Fibroblast of the conjunctiva (primary cell): Measurements from ENCODE around the gene TMC1.

Source experiments
- DNase-seq: peaks from one replicate; pipeline ENCODE4 v3.0.0-alpha.2; 2010; ENCODE audit warnings: low read depth

Gene TMC1

GRCh38 chr9:72681283-72681630 lies 159.8 kb downstream of the TMC1 start:
- DNase-seq: no peak

- DNase-seq: no peak
Observed at GRCh38 chr9:72684615-72685014, 163.2 kb downstream of the TMC1 start.

DNA sequence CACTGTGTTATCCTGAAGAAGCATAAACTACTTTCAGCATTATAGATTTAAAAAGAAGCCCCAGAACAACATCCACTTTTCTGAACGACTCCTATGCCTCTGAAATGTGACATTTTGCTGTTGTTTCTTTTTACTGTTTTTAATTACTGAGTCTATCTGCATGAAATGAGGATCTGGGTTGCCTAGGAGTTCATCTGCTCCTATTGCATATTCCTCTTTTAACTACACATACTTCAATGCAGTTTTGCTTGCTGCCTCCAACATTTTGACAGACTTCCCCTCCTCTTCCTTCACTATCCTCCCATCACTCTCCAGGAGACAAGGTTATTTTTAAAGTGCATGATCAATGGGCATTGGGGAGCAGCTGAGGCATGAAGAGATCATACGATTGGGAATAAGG lies 164.5 kb downstream of the TMC1 start:
- DNase-seq: no peak

GRCh38 chr9:72687331-72687730 lies 165.9 kb downstream of the TMC1 start:
- no peak for DNase-seq

GRCh38 chr9:72691671-72692070 lies 170.3 kb downstream of the TMC1 start:
- no peak for DNase-seq

DNA sequence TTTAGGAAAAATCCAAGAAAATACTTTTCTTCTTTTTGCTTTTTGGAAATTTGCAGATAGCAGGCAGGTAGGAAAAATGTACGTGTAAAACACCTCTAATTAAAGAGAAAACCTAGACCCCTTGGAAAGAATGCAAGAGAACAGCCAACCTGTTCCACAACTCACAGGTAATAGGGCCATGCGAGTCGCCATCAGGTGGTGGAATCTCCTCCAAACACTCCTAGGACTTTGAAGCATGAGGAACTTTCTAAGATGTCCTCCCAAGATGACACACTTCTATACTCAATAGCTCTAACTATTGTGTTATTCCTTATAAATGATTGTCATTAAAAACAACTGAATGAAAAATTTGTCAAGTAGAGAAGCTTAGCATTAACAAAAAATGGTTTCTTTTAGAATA lies 174.0 kb downstream of the TMC1 start:
- no peak for DNase-seq

DNA sequence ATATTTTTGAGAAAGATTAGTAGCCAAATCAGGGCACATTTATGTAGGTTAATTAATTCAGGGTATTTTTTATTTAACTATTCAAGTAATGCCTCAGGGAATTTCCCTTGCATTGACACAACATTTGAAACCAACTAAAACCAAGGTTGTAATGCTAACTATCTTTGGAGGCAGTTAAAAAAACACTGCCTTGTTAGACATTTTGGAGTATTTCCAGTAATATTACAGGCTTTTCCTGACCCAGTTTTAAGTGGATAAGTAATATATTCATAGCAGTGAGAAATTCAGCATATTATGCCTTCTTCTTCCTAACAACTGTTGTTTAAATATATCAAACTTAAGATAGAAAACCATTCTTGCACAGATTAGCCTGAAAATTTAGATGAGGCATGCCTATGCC lies 175.1 kb downstream of the TMC1 start:
- DNase-seq: no peak

- no peak for DNase-seq
Observed at GRCh38 chr9:72701510-72701909, 180.1 kb downstream of the TMC1 start.

- no peak for DNase-seq
Observed at GRCh38 chr9:72703574-72703973, 182.2 kb downstream of the TMC1 start.

DNA sequence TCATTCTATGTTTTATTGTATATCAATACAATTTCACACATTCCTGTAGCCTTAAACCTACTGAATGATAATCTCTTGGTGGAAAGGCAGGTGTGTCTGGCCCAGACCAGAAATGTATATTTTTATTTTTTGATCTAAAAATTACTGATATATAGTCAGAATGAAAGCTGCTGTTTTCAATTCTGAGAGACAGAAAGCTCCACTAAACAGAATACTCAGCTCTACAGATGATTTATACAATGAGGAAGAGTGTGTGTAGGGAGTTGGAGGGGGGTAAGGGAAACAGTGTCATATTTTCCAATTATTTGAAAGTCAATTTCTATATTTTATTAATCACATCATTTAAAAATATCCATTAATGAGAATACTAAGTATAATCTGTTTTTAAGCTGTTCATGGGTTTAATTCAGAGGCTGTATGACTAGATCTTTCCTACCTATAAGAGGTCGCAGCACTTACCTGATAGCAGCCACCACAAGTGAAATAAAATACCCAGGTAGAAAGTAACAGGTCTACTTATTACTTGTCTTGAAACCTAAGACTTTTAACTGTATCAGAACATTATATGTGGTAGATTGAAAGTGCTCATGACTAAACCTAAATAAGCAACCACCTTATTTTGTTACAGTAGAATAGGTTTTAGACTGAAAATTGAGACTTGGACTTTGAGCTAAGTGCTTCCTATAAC lies 183.4 kb downstream of the TMC1 start:
- DNase-seq: no peak

DNA sequence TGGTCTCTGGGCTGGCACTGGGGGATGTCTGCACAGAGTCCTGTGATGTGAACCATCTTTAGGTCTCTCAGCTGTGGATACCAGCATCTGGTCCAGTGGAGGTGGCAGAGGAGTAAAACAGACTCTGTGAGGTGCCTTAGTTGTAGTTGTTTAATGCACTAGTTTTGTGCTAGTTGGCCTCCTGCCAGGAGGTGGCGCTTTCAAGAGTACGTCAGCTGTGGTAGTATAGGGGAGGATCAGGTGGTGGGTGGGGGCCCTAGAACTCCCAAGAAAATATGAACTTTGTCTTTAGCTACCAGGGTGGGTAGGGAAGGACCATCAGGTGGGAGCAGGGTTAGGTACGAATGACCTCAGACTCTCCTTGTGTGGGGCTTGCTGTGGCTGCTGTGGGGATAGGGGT lies 197.1 kb downstream of the TMC1 start:
- no peak for DNase-seq

DNA sequence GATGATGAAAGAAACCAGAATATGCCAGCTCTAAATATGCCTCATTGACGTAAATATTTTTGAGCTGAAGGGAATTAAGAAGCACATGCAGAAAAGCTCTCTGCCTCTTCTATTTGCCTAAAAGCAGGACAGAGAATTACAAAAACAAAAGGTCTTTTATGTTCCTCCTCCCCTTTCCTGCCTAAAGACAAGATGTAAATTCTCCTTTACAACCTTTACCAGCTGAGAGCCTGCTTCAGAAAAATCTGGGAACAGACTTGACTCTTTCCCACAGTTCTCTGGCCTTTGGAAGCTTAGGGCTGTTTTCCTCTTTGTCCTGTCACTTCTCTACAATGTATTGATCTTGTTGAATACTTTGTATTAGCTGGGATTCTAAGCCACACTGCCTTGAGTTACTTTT lies 199.7 kb downstream of the TMC1 start:
- no peak for DNase-seq

- no peak for DNase-seq
Observed at GRCh38 chr9:72726947-72727346, 205.5 kb downstream of the TMC1 start.

DNA sequence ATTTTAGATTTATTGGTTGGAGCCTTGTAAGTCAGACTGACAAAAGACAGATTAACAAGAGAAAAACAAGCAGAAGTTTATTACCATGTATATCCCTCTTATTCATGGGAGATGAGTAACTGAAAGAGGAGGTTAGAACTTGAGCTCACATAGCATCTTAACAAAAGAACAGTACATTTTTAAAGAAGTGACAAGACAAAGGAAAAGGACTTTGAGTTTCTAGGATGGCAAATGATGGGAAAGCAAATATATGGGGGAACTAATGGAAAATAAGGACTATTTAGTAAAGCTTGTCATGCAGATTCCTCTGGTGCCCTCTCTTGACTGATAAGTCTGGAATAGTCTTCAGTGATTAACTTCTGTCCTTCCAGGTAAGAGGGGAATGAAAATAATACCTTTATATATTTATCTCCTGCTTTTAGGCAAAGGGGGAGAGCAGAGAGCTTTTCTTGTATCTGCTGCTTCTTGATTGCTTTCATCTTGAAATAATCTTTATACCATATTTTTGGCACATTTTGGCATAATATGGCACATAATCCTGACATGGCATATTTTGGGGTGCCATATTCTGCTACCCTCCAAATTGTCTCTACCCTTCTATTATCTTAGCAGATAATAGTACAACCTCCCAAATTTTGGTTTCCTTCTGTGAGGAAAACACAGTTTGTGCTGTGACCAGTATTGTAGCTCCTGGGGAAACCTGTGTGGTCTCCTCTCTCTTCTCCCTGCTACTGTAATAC lies 206.8 kb downstream of the TMC1 start:
- DNase-seq: no peak

DNA sequence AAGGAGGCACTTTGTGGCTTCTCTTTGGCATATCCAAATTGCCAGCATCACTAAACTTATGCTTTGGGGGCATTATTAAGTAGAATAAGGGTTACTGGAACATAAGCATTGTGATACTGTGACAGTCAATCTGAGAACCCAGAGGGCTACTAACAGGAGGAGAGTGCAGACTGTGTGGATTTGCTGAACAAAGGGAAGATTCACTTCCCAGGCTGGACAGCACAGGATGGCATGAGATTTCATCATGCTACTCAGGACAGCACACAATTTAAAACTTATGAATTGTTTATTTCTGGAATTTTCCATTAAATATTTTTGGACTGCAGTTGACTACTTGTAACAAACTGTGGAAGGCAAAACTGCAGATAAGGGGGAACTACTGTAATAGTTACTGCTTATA lies 212.5 kb downstream of the TMC1 start:
- DNase-seq: no peak

GRCh38 chr9:72734631-72735030 lies 213.2 kb downstream of the TMC1 start:
- DNase-seq: no peak

- no peak for DNase-seq
Observed at GRCh38 chr9:72743836-72744235, 222.4 kb downstream of the TMC1 start.

- DNase-seq: no peak
Observed at GRCh38 chr9:72749276-72749675, 227.9 kb downstream of the TMC1 start.

- DNase-seq: no peak
Observed at GRCh38 chr9:72751541-72751940, 230.1 kb downstream of the TMC1 start.

DNA sequence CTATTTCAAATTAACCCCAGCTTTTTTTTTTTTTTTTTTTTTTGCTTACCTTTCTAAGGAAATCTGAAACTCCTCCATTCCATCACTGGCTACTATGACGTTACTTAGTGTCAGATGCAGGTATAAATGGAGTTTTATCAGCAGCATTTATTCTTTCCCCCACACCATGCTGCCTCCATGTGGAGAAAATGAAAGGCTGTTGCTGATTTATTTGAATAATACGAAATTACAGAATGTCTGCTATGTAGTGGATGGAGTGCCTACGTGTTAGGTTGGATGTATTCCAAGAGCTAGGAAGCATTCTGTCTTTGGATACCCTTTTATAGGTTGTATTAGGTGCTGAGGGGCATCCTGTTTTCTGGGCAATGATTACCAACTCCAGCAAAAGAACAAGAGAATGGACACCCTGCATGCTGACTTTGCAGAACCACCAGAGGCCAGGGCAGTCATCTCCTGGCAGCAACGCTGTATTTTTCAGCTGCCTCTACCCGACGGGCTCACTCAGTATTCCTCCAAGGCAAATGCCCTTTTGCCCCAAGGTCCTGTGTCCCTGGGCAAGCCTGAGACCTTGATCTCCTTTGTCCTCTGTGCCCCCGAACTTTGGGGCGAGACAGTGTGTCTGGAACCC lies 232.0 kb downstream of the TMC1 start:
- DNase-seq: no peak

DNA sequence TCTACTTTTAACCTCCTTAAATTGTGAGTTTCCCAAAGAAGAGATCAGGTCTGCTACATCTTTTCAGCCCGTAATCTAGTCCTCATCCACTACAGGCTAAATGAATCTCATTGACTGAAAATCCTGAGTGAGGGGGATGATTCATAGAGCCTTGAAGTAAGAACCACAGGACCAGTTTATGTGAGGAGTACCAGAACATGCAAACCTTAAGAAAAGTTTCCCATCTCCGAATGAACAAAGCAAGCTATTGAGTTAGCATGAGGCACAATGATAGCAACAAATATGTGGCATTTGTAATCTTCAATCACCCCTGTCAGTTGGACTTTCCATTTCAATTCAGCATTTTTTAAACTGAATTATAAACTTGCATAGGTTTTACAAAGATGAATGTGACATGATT lies 234.4 kb downstream of the TMC1 start:
- DNase-seq: no peak

GRCh38 chr9:72758944-72759343 lies 237.5 kb downstream of the TMC1 start:
- DNase-seq: no peak

DNA sequence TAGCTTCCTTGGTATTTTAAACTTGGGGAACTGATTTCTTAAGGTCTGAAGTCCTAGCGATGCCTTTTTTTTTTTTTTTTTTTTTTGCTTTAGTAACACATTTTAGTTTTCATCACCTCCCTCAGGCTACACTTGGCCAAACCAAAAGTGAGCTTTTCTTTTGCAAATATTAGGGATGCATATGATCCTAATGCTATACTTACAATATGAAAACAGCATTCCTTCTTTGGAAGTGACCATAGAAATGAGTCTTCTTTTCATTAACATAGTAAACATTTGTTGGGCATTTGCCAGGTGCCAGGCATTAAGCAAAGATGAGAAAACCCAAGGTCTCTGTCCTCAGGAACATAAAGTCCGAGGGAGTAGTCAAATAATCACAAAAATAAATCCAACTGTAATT lies 241.6 kb downstream of the TMC1 start:
- DNase-seq: no peak

DNA sequence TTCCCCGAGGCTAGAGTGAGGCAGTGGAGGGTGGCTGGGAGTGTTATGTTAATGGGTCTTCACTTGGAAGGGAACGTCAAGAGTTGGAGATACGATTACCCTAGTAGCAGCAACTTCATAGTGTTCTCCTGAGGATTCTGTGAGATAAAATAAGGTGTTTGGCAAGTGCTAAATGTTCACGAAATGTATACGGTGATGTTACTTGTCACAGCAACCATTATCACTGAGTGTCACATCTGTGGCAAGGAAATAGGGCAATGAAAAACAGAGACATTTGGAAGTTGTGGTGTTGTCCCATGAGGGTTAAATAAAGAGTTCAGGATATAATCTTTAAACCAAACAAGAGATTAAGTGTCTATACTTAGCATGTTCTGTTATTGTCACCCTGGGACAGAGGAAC lies 248.1 kb downstream of the TMC1 start:
- no peak for DNase-seq
